ENCODE results near the gene LSP1. TPM values are rescaled to one million over a fixed set of nuclear protein-coding genes. Genes with fewer than 3 reads are reported as not detected.

The LSP1 gene
- total and polyA plus RNA-seq, 10 donors, result 136 to 422 (median 335) TPM

DNA sequence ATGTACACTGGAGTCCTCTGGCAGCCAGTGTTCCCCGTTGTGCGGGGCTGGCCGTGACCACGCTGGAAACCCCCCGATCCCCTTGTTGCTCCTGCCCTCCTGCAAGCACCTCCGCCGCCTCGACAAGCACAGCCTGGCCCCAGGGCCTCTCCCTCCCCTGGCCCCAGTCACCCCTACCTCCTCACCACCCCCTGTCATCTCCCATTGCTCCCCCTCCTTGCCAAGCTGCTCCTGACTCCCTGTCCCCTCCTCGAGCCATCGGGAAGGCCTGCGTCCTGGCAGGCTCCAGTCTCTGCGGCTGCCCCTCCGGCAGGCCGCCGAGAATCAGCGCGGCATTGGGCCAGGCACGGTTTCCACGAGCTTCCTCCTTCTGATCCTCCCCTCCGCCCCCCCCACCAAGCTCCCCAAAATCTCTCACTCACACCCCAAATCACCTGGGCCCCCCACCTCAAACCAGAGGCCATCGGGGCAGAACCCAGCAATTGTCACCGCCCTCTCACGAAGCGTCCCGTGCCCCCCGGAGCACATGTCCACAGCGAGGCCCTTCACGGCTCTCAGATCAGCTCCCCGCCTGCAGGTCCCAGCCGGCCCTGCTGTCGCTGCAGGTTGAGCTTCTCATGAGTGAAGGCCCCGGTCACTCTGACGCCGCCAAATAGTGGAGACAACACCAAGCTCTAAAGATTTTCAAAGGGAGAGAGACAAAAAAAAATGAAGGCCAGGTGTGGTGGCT is 5.7 kb upstream of the LSP1 start:
- no peaks in the 10 kb centered on the region for H3K27me3 ChIP-seq (replicated peaks in 1 of 7)
- H3K9me3 ChIP-seq, result no peaks in the 10 kb centered on the region
- TF ChIP-seq POLR2AphosphoS5 (IDR thresholded peaks at IDR 0.05), result no peak
- TF ChIP-seq CTCF (IDR thresholded peaks at IDR 0.05 in 8 of 11, conservative IDR thresholded peaks at IDR 0.05 in 3 of 11), result no peak
- no peak for TF ChIP-seq POLR2A (IDR thresholded peaks at IDR 0.05)
- peak; percentile 78 for DNase-seq
- H3K4me1 ChIP-seq, result peaks cover 44 to 100% (median 88%) of the 10 kb centered on the region in 6 donors
- intact Hi-C loops (cut with DNase I; ENCODE audit: low total_unique reads), result no loop called here
- 85 to 92% (median 87%) methylated on average over 34 of the region's 34 CpGs for WGBS, 5 donors
- H3K4me3 ChIP-seq, result no peak overlapping the region
- no peaks in the 10 kb centered on the region for H3K36me3 ChIP-seq
- H3K27ac ChIP-seq, result peak overlapping the region in 6 of 8 donors; percentile 84 to 94 (median 92)

- Histone ChIP-seq H3K9me3 (no peaks in the 10 kb centered on the region), H3K4me1 (peaks cover 48 to 100% (median 87%) of the 10 kb centered on the region in 6 donors), H3K27me3 (replicated peaks in 1 of 7) (no peaks in the 10 kb centered on the region), H3K4me3 (no peak overlapping the region), H3K36me3 (no peaks in the 10 kb centered on the region), H3K27ac (peak overlapping the region in 7 of 8 donors; percentile 43 to 94 (median 91))
- no peak for TF ChIP-seq POLR2A (IDR thresholded peaks at IDR 0.05)
- TF ChIP-seq POLR2AphosphoS5 (IDR thresholded peaks at IDR 0.05), result peak in 1 of 3 donors; percentile 67
- TF ChIP-seq CTCF (IDR thresholded peaks at IDR 0.05 in 8 of 11, conservative IDR thresholded peaks at IDR 0.05 in 3 of 11), result no peak
- intact Hi-C loops (cut with DNase I; ENCODE audit: low total_unique reads), result no loop called here
- DNase-seq, result peak; percentile 81
- 69 to 87% (median 76%) methylated on average over 18 of the region's 18 CpGs for WGBS, 5 donors
Measured at GRCh38 chr11:1847926-1848639, 4.8 kb upstream of the LSP1 start.

DNA sequence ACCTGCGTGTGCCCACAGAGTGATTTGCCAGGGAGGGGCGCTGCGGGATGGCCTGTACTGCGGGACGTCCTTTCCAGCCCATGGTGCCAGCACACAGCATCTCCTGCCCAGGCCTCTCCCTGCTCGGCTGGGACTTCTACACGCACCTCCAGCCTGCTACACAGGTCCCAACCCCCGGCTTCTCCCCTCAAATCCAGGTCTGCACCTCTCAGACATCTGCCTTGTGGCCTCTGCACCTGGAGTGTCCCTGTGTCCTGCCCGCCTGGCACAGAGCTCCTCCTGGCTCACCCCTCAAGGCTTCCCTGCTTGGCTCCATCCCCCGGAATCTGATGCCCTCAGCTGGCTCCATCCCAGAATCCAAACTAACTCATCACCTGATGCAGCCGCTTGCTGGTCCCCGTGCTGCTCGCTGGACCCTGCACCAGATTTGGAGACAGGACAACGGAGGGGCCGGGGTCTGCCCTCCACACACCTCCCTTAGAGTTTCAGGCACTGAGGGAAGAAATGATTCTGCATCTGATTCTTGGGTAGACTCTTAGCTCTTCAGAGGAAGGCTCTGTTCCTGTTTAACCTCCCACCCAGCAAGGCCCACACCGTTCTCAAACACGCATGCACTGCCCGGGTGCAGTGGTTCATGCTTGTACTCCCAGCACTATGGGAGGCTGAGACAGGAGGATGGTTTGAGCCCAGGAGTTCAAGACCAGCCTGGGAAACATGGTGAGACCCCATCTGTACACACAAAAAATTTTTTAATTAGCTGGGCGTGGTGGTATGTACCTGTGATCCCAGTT is 4.0 kb upstream of the LSP1 start:
- peaks cover 44 to 100% (median 79%) of the 10 kb centered on the region in 6 donors for H3K4me1 ChIP-seq
- TF ChIP-seq POLR2A (IDR thresholded peaks at IDR 0.05) (no peak), CTCF (IDR thresholded peaks at IDR 0.05 in 8 of 11, conservative IDR thresholded peaks at IDR 0.05 in 3 of 11) (no peak), POLR2AphosphoS5 (IDR thresholded peaks at IDR 0.05) (no peak)
- H3K36me3 ChIP-seq, result no peaks in the 10 kb centered on the region
- peak overlapping the region in 1 of 8 donors; percentile 71 for H3K4me3 ChIP-seq
- 81 to 94% (median 85%) methylated on average over 19 of the region's 19 CpGs for WGBS, 5 donors
- peak overlapping the region in 7 of 8 donors; percentile 51 to 94 (median 91) for H3K27ac ChIP-seq
- no peaks in the 10 kb centered on the region for H3K9me3 ChIP-seq
- intact Hi-C loops (cut with DNase I; ENCODE audit: low total_unique reads), result no loop called here
- DNase-seq, result peak; percentile 79
- H3K27me3 ChIP-seq (replicated peaks in 1 of 7), result no peaks in the 10 kb centered on the region
